Calu3 (cell line): ENCODE measurements around the gene HECTD2. TPM values are rescaled to one million over a fixed set of nuclear protein-coding genes. Genes with fewer than 3 reads are reported as not detected.

Experiments used
- BruUV-seq: library from RNA; stranded (reverse); fragments of 400-500 nt; replicated peaks from 2 replicates; lab custom pipeline; 2021; lab: Mats Ljungman, UMichigan
- CTCF ChIA-PET: fragments of 300-600 bp; sonication (Branson Sonifier 250); formaldehyde crosslinking; loops from one replicate; lab custom pipeline; 2022; ENCODE audit warnings: antibody characterized with exemption; lab: Charles Lee
- DNase-seq: peaks from one replicate; pipeline ENCODE4 v3.0.0; 2022
- H3K27ac Mint-ChIP-seq: one replicate; pipeline ENCODE4 v1.8.0; 2022; ENCODE audit warnings: mixed read lengths; ENCODE audit not compliant: unreplicated experiment
- H3K27me3 Mint-ChIP-seq: one replicate; pipeline ENCODE4 v1.8.0; 2022; ENCODE audit warnings: mixed read lengths; ENCODE audit not compliant: unreplicated experiment
- H3K36me3 Mint-ChIP-seq: one replicate; pipeline ENCODE4 v1.8.0; 2022; ENCODE audit warnings: mild to moderate bottlenecking, moderate library complexity, mixed read lengths; ENCODE audit not compliant: insufficient read depth, unreplicated experiment
- H3K4me1 Mint-ChIP-seq: one replicate; pipeline ENCODE4 v1.8.0; 2022; ENCODE audit warnings: mild to moderate bottlenecking, low read depth, mixed read lengths; ENCODE audit not compliant: unreplicated experiment
- H3K4me3 Mint-ChIP-seq: one replicate; pipeline ENCODE4 v1.8.0; 2022; ENCODE audit warnings: mild to moderate bottlenecking, low read depth, moderate library complexity, mixed read lengths; ENCODE audit not compliant: unreplicated experiment
- H3K9me3 Mint-ChIP-seq: one replicate; pipeline ENCODE4 v1.8.0; 2022; ENCODE audit warnings: low read depth, mixed read lengths; ENCODE audit not compliant: unreplicated experiment
- intact Hi-C: fragments of 100-400 bp; cut with micrococcal nuclease; formaldehyde crosslinking; loops from one replicate; pipeline ENCODE4 v1.10.0; 2022; ENCODE audit not compliant: unreplicated experiment
- total RNA-seq: library from RNA; stranded (reverse); gene quantifications from 2 replicates; pipeline ENCODE4 v1.2.3, GENCODE V29; 2022
- TF ChIP-seq, protein P1 (sequence below): fragments of 200-600 bp; IDR thresholded peaks from one replicate; pipeline ENCODE4 v1.8.0; 2022; ENCODE audit warnings: antibody characterized with exemption; ENCODE audit not compliant: unreplicated experiment

Gene HECTD2
- total RNA-seq, 1 experiment from 2014 or later = 2.7 TPM

DNA sequence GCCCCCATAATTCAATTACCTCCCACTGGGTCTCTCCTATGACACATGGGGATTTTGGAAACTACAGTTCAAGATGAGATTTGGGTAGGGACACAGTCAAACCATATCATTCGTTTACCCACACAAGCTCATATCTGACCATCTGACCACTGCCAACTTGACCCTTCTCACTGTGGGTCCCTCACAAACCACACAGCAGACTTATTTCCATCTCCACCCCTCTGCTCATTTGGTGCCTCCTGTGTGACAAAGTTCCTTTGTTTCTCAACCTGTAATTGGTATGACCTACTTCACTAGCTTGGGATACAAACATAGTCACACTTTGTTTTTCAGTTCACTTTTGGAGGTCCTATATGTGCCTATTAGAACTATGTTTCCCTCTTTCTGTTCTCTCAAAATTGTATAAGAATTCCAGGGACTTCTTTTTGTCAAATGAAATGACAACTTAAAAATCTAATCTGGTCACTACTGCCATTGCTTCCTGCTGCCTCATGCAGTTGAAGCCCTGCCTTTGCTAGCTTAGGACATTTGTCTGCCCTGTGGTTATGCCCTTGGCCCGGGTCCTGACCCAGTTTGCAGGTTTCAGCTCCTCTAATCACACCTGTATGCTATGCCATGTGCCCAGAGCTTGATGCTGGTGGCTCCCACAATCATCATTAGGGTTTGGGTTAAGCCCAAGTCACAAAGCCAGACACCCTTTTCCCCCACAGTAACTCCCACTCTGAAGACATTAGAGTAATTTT is 152.9 kb downstream of the HECTD2 start:
- CTCF ChIA-PET = interaction anchor here (1.9 kb wide), 1 partner anchor 40 kb away, joined by 4 read pairs; no protein-coding TSS in a partner anchor
- intact Hi-C loops = no loop called here
- H3K36me3 Mint-ChIP-seq = no peaks in the 10 kb centered on the region
- peaks cover 36% of the 10 kb centered on the region for H3K4me1 Mint-ChIP-seq
- BruUV-seq = no TSS peak
- no peaks in the 10 kb centered on the region for H3K27me3 Mint-ChIP-seq
- TF ChIP-seq, protein P1, sequence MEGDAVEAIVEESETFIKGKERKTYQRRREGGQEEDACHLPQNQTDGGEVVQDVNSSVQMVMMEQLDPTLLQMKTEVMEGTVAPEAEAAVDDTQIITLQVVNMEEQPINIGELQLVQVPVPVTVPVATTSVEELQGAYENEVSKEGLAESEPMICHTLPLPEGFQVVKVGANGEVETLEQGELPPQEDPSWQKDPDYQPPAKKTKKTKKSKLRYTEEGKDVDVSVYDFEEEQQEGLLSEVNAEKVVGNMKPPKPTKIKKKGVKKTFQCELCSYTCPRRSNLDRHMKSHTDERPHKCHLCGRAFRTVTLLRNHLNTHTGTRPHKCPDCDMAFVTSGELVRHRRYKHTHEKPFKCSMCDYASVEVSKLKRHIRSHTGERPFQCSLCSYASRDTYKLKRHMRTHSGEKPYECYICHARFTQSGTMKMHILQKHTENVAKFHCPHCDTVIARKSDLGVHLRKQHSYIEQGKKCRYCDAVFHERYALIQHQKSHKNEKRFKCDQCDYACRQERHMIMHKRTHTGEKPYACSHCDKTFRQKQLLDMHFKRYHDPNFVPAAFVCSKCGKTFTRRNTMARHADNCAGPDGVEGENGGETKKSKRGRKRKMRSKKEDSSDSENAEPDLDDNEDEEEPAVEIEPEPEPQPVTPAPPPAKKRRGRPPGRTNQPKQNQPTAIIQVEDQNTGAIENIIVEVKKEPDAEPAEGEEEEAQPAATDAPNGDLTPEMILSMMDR = no peak
- no peak overlapping the region for H3K4me3 Mint-ChIP-seq
- H3K9me3 Mint-ChIP-seq = no peaks in the 10 kb centered on the region
- no peak overlapping the region for H3K27ac Mint-ChIP-seq
- DNase-seq = no peak

DNA sequence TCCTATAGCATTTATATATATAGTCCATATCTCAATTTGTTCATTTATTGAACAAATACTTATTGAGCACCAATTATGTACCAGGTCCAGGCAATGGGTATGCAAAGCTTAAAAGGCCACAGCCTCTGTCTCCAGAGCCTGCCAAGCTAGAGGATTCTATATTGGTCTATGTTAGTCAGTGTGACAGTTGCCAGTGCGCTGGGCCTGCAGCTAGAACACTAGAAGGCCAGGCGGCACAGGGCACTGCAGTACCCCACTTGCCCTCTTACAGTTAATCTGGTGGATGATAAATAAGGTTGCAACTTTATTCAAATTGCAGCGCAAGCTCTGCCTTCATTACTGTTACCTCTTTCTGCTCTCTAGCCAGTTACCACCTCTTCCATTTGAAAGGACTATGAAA is 153.9 kb downstream of the HECTD2 start:
- Mint-ChIP-seq H3K4me3 (no peak overlapping the region), H3K4me1 (peaks cover 33% of the 10 kb centered on the region), H3K9me3 (no peaks in the 10 kb centered on the region), H3K27ac (no peak overlapping the region), H3K36me3 (no peaks in the 10 kb centered on the region), H3K27me3 (no peaks in the 10 kb centered on the region)
- DNase-seq = no peak
- TF ChIP-seq, protein P1 = no peak
- no TSS peak for BruUV-seq
- intact Hi-C loops = no loop called here
- CTCF ChIA-PET = interaction anchor here (1.9 kb wide), 1 partner anchor 39 kb away, joined by 4 read pairs; no protein-coding TSS in a partner anchor

Other genes with a start within 250 kb of the HECTD2 start
- 19.5 and 20.6 TPM in 2 replicates for gene PCGF5, start 189.7 kb upstream of the HECTD2 start, total RNA-seq
- 5.5 and 7.8 TPM in 2 replicates for gene PPP1R3C, start 222.7 kb downstream of the HECTD2 start, total RNA-seq